IMR-90 (cell line): ENCODE results near the gene DPYSL5. TPM values are rescaled to one million over a fixed set of nuclear protein-coding genes. Genes with fewer than 3 reads are reported as not detected.

Source experiments
- ATAC-seq: fragments of 200-7000 bp; cut with Tn5 transposase; 2 replicates; pipeline ENCODE4 v1.9.1; 2020; ENCODE audit warnings: low read depth, mild to moderate bottlenecking, moderate library complexity
- BruUV-seq: library from RNA; stranded (reverse); fragments of 400-500 nt; replicated peaks from 2 replicates; lab custom pipeline; 2021; lab: Mats Ljungman, UMichigan
- CTCF ChIA-PET: fragments of 300-600 bp; formaldehyde crosslinking; extraction: SDS; loops from one replicate; lab custom pipeline; 2021; ENCODE audit warnings: antibody characterized with exemption; lab: Yijun Ruan, JAX
- POLR2A ChIA-PET: fragments of 300-600 bp; sonication (Branson Sonifier 250); formaldehyde crosslinking; loops from one replicate; lab custom pipeline; 2022; ENCODE audit warnings: antibody characterized with exemption; ENCODE audit not compliant: unreplicated experiment; lab: Charles Lee
- DNase-seq: peaks from one replicate; pipeline ENCODE4 v3.0.0; 2013
- H2AFZ ChIP-seq: replicated peaks from 2 replicates; pipeline ENCODE3; 2013; ENCODE audit warnings: low read length, mild to moderate bottlenecking; ENCODE audit not compliant: poor library complexity
- H2AK5ac ChIP-seq: 2 replicates; pipeline ENCODE4 v1.6.1; 2013; ENCODE audit warnings: low read depth, low read length, inconsistent platforms
- H2AK9ac ChIP-seq: replicated peaks from 2 replicates; pipeline ENCODE3; 2013; ENCODE audit warnings: mild to moderate bottlenecking, low read depth, low read length, moderate library complexity; ENCODE audit not compliant: poor library complexity
- H2BK120ac ChIP-seq: 2 replicates; pipeline ENCODE4 v1.6.1; 2013; ENCODE audit warnings: low read depth, low read length, inconsistent platforms
- H2BK15ac ChIP-seq: 3 replicates; pipeline ENCODE4 v1.6.1; 2013; ENCODE audit warnings: low read depth, low read length, inconsistent platforms
- H2BK20ac ChIP-seq: 2 replicates; pipeline ENCODE4 v1.6.1; 2013; ENCODE audit warnings: low read depth, mild to moderate bottlenecking, inconsistent platforms, low read length, moderate library complexity
- H2BK5ac ChIP-seq: 2 replicates; pipeline ENCODE4 v1.6.1; 2013; ENCODE audit warnings: mild to moderate bottlenecking, low read depth, low read length, inconsistent platforms; ENCODE audit not compliant: poor library complexity, severe bottlenecking
- H3K14ac ChIP-seq: replicated peaks from 2 replicates; pipeline ENCODE4 v1.6.1; 2013; ENCODE audit warnings: low read depth, low read length, inconsistent platforms
- H3K18ac ChIP-seq: 2 replicates; pipeline ENCODE4 v1.6.1; 2013; ENCODE audit warnings: low read depth, low read length, control low read depth
- H3K23ac ChIP-seq: 2 replicates; pipeline ENCODE4 v1.6.1; 2013; ENCODE audit warnings: low read depth, low read length, inconsistent platforms
- H3K27ac ChIP-seq: 2 replicates; pipeline ENCODE4 v1.5.1; 2013; ENCODE audit warnings: mild to moderate bottlenecking, control low read depth, low read length; ENCODE audit not compliant: insufficient read depth
- H3K27me3 ChIP-seq: 2 replicates; pipeline ENCODE4 v1.6.1; 2013; ENCODE audit warnings: low read length; ENCODE audit not compliant: control insufficient read depth, insufficient read depth
- H3K36me3 ChIP-seq: 2 replicates; pipeline ENCODE4 v1.6.1; 2013; ENCODE audit warnings: low read length, mixed read lengths; ENCODE audit not compliant: control insufficient read depth, insufficient read depth
- H3K4ac ChIP-seq: 2 replicates; pipeline ENCODE4 v1.6.1; 2013; ENCODE audit warnings: low read depth, low read length, inconsistent platforms
- H3K4me1 ChIP-seq: 2 replicates; pipeline ENCODE4 v1.6.1; 2013; ENCODE audit warnings: low read length, mixed read lengths; ENCODE audit not compliant: control insufficient read depth, insufficient read depth
- H3K4me2 ChIP-seq: 2 replicates; pipeline ENCODE4 v1.6.1; 2013; ENCODE audit warnings: low read depth, mild to moderate bottlenecking, control low read depth, low read length, moderate library complexity
- H3K4me3 ChIP-seq: 2 replicates; pipeline ENCODE4 v1.5.1; 2013; ENCODE audit warnings: low read depth, mild to moderate bottlenecking, control low read depth, low read length, moderate library complexity; ENCODE audit not compliant: insufficient read depth
- H3K56ac ChIP-seq: 2 replicates; pipeline ENCODE4 v1.6.1; 2013; ENCODE audit warnings: low read length, inconsistent platforms; ENCODE audit not compliant: insufficient read depth; ENCODE audit errors: extremely low read depth
- H3K79me1 ChIP-seq, 2 experiments: 2 replicates each; pipeline ENCODE4 v1.6.1; 2013; ENCODE audit warnings: low read length in 2 of 2, inconsistent platforms in 1 of 2, low read depth in 1 of 2
- H3K9ac ChIP-seq: 2 replicates; pipeline ENCODE4 v1.6.1; 2013; ENCODE audit warnings: low read depth, low read length, control low read depth
- H3K9me1 ChIP-seq: 2 replicates; pipeline ENCODE4 v1.6.1; 2013; ENCODE audit warnings: low read length, inconsistent platforms; ENCODE audit not compliant: insufficient read depth
- H3K9me3 ChIP-seq: 2 replicates; pipeline ENCODE4 v1.6.1; 2013; ENCODE audit warnings: low read length; ENCODE audit not compliant: control insufficient read depth, insufficient read depth
- H4K20me1 ChIP-seq: 2 replicates; pipeline ENCODE4 v1.6.1; 2013; ENCODE audit warnings: low read length, inconsistent platforms; ENCODE audit not compliant: insufficient read depth
- H4K5ac ChIP-seq: 2 replicates; pipeline ENCODE4 v1.6.1; 2013; ENCODE audit warnings: mild to moderate bottlenecking, low read depth, low read length, control low read depth
- H4K8ac ChIP-seq, 2 experiments: 2 replicates each; pipeline ENCODE4 v1.6.1; 2013; ENCODE audit warnings: low read depth in 2 of 2, low read length in 2 of 2, control low read depth in 1 of 2, inconsistent platforms in 1 of 2
- H4K91ac ChIP-seq: 2 replicates; pipeline ENCODE4 v1.6.1; 2013; ENCODE audit warnings: low read depth, low read length, inconsistent platforms; ENCODE audit not compliant: insufficient read depth
- BHLHE40 ChIP-seq: fragments of 150-350 bp; IDR thresholded peaks from 2 replicates; pipeline ENCODE4 v1.6.1; 2016; ENCODE audit warnings: mild to moderate bottlenecking, low read depth, low read length
- CHD1 ChIP-seq: IDR thresholded peaks from 2 replicates; pipeline ENCODE4 v1.6.1; 2012; ENCODE audit warnings: low read depth, low read length, improper control_type of control experiment
- CTCF ChIP-seq: conservative IDR thresholded peaks from 2 replicates; pipeline ENCODE4 v1.5.1; 2012; ENCODE audit warnings: mild to moderate bottlenecking, low read depth, low read length, improper control_type of control experiment
- ELK1 ChIP-seq: fragments of 150-350 bp; IDR thresholded peaks from 2 replicates; pipeline ENCODE4 v1.6.1; 2016; ENCODE audit warnings: low read depth, mild to moderate bottlenecking, low read length, moderate library complexity, borderline replicate concordance
- MAFK ChIP-seq: IDR thresholded peaks from 2 replicates; pipeline ENCODE4 v1.6.1; 2012; ENCODE audit warnings: low read depth, low read length, improper control_type of control experiment
- MXI1 ChIP-seq: IDR thresholded peaks from 2 replicates; pipeline ENCODE4 v1.6.1; 2012; ENCODE audit warnings: low read depth, mild to moderate bottlenecking, low read length, moderate library complexity, borderline replicate concordance
- NFE2L2 ChIP-seq: fragments of 150-350 bp; IDR thresholded peaks from 2 replicates; pipeline ENCODE4 v1.6.1; 2016; ENCODE audit warnings: low read depth, mild to moderate bottlenecking, low read length
- POLR2A ChIP-seq: IDR thresholded peaks from 2 replicates; pipeline ENCODE4 v1.6.1; 2012; ENCODE audit warnings: mild to moderate bottlenecking, low read depth, low read length
- RAD21 ChIP-seq: IDR thresholded peaks from 2 replicates; pipeline ENCODE4 v1.6.1; 2012; ENCODE audit warnings: low read length, improper control_type of control experiment
- RFX5 ChIP-seq: IDR thresholded peaks from 2 replicates; pipeline ENCODE4 v1.8.0; 2012; ENCODE audit warnings: low read depth, mild to moderate bottlenecking, low read length, moderate library complexity
- SMC3 ChIP-seq: fragments of 150-350 bp; IDR thresholded peaks from 2 replicates; pipeline ENCODE4 v1.6.1; 2016; ENCODE audit warnings: low read depth, mild to moderate bottlenecking, antibody characterized with exemption, low read length, moderate library complexity
- USF2 ChIP-seq: fragments of 150-350 bp; IDR thresholded peaks from 2 replicates; pipeline ENCODE4 v1.6.1; 2017; ENCODE audit warnings: mild to moderate bottlenecking, antibody characterized with exemption, low read length, low read depth
- WGBS, 2 experiments: methylation state at CpG; one replicate each; pipeline versions ENCODE4 v1.1.5 to v1.1.7; 2013; ENCODE audit warnings: missing lambda C conversion rate in 2 of 2; ENCODE audit not compliant: insufficient read length in 1 of 2; ENCODE audit errors: extremely low coverage in 2 of 2; 5-methylcytosine and 5-hydroxymethylcytosine counted together
- dilution Hi-C: fragments of 300-500 bp; cut with HindIII; formaldehyde crosslinking; loops from one replicate; pipeline ENCODE4 v1.14.3; 2018; ENCODE audit warnings: low sequenced_read_pairs; ENCODE audit not compliant: unreplicated experiment
- in situ Hi-C: fragments of 300-500 bp; cut with MboI; formaldehyde crosslinking; loops from 3 replicates; pipeline ENCODE4 v1.14.3; 2019; ENCODE audit warnings: low sequenced_read_pairs, inconsistent platforms, mixed read lengths
- intact Hi-C: fragments of 100-400 bp; cut with micrococcal nuclease; formaldehyde crosslinking; loops from 2 replicates; pipeline ENCODE4 v1.10.0; 2022
- polyA plus RNA-seq, 3 experiments: library from polyadenylated mRNA; depleted of rRNA; stranded (reverse); fragments of >200 nt; gene quantifications; 2 replicates each; pipeline ENCODE4 v1.2.3, GENCODE V29; 2012; ENCODE audit warnings: low replicate concordance in 1 of 3
- total RNA-seq: library from RNA; depleted of rRNA; stranded (reverse); fragments of >200 nt; gene quantifications from 2 replicates; pipeline ENCODE4 v1.2.3, GENCODE V29; 2012

Gene DPYSL5
- total and polyA plus RNA-seq, 2 of the 4 experiments (the other 2 are of a cell fraction) = not detected

- Histone ChIP-seq H4K91ac (no peak overlapping the region), H3K56ac (no peak overlapping the region), H2BK20ac (no peak overlapping the region), H3K9ac (no peak overlapping the region), H3K9me3 (no peaks in the 10 kb centered on the region), H3K79me1 (no peaks in the 10 kb centered on the region), H4K20me1 (no peaks in the 10 kb centered on the region), H2AK9ac (no peak overlapping the region), H2AK5ac (no peak overlapping the region), H2BK120ac (no peak overlapping the region), H3K4me3 (no peak overlapping the region), H2AFZ (no peak overlapping the region), H2BK15ac (no peak overlapping the region), H3K27me3 (peaks cover 49% of the 10 kb centered on the region), H3K36me3 (no peaks in the 10 kb centered on the region), H3K18ac (no peak overlapping the region), H2BK5ac (no peak overlapping the region), H3K14ac (no peak overlapping the region), H3K4me2 (no peak overlapping the region), H3K27ac (no peak overlapping the region), H3K4ac (no peak overlapping the region), H3K9me1 (no peaks in the 10 kb centered on the region), H3K23ac (no peak overlapping the region), H3K4me1 (peaks cover 2% of the 10 kb centered on the region; the same call in 1 of the 2 replicates), H4K5ac (no peak overlapping the region), H4K8ac (no peak overlapping the region)
- TF ChIP-seq RFX5 = no peak
- TF ChIP-seq MXI1 = no peak
- no peak for TF ChIP-seq MAFK
- TF ChIP-seq NFE2L2 = no peak
- no peak for TF ChIP-seq CTCF
- TF ChIP-seq USF2 = no peak
- TF ChIP-seq CHD1 = no peak
- TF ChIP-seq POLR2A = no peak
- TF ChIP-seq BHLHE40 = no peak
- no peak for TF ChIP-seq ELK1
- TF ChIP-seq RAD21 = no peak
- no peak for TF ChIP-seq SMC3
- ChIA-PET POLR2A (no interaction called here), CTCF (interaction anchor here (1.1 kb wide), 1 partner anchor 10 kb away, joined by 3 read pairs; no protein-coding TSS in a partner anchor)
- dilution Hi-C loops (no loop called here), intact Hi-C loops (no loop called here), in situ Hi-C loops (no loop called here)
- WGBS, 2 experiments = no CpG with 5 or more reads among the region's 11 CpGs
- no peak for ATAC-seq
- no TSS peak for BruUV-seq
- DNase-seq = no peak
Measured at GRCh38 chr2:26932974-26933373, 85.0 kb downstream of the DPYSL5 start.
